Measurements from ENCODE around the gene WDR88.
"Not testable (repeated sequence)": the region's sequence is repeated elsewhere in the genome, so short reads cannot be mapped to it uniquely, and the experiment has no call there.

WDR88 gene

GRCh38 chr19:33174186-33174585 lies 42.3 kb downstream of the WDR88 start:
- no peak for DNase-seq

- no peak for DNase-seq
These were observed 43.4 kb downstream of the WDR88 start for GRCh38 chr19:33175156-33175782.

DNA sequence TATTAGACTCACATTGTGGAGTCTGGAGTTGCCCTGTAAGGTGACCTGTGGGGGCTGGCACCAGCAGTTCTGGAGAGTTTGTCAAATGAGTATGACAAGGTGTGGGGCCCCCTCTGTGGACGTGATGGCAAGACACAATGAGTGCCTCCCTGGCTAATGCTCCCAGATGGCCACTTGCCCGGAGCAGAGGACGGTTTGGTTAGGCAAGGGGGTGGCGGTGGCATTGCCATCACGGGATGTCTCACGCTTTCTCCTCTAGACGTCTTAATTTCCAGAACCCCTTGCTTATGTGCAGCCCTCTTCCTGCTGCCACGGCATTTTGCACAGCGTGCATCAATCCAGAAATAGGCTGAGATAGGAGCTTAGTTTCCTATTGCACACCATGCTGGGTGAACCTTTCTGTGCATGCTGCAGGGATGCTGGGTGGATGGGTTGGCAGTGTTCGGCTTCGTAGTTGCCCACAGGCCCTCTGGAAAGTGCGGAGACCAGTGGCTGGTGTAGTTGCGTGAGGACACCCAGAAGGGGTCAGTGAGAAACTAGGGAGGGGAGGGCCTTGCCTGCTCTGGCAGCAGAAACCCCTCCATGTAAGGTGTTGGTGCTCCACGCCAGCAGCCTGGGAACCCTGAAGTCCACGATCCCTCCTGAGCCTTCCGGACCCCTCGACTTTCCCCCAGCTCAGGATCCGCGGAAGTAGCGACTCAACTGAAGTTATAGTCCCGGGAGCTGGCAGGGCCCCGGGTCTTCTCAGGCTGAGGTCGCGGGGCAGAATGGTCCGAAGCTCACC lies 44.2 kb downstream of the WDR88 start:
- peak; percentile 33 to 40 for DNase-seq

DNA sequence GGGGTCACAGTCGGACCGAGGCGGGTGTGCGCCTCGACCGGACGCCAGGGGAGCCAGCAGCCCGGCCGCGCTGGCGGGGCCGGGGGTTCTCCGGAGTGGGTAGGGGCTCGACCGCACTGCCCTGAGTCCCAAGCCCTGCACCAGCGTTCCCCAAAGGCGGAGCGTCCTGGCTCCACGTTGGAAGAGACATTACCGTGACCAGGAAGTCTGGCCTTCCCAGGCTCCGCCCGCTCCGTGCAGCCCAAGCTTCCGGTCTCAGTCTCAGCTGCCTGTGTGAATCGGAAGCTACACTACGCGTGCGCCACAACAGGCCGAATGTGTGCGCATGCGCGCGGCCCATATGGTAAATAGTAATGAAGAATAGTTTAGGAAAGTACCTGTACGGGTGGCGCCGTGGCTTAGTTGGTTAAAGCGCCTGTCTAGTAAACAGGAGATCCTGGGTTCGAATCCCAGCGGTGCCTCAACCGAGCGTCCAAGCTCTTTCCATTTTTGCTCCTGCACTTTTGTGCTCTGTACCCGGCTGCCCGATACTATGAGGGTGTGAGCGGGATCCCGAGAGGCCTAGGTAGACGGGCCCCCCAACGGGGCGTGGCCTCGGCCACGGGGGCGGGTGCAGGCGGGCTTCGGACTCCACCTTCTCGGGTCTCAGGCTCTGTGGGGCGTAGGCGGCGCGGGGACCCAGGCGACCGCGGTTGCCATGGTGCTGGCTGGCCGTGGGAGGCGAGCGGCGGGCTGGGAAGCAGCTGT lies 44.9 kb downstream of the WDR88 start:
- peak; percentile 96 to 99 for DNase-seq

DNA sequence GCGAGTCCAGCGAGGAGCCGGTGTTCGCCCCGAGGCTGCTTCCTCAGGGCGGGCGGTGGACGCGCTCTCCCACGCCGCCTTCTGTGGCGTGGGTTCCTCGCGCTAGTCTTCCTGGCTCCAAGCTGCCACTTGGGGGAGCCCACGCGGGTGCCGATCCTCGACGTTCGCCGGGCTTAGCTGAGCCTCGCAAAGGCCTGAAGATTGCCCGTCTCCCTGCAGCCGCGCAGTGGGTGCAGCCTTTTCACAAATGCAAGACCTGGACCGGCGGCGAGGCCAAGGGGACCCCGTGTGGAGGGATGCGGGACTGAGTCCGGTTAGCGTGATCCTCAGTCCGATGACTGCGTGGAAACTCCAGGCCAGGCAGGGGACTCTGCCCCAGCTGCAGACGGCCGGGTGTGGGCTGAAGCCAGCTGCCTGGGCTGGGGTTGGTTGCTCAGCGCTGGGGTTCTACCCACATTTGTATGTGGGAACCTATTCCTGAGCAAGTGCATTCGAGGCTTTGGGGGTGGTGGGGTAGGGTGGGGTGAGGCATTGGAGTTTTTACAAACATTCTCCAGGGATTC lies 45.6 kb downstream of the WDR88 start:
- DNase-seq = no peak

GRCh38 chr19:33186431-33187182 lies 54.7 kb downstream of the WDR88 start:
- DNase-seq = no peak

DNA sequence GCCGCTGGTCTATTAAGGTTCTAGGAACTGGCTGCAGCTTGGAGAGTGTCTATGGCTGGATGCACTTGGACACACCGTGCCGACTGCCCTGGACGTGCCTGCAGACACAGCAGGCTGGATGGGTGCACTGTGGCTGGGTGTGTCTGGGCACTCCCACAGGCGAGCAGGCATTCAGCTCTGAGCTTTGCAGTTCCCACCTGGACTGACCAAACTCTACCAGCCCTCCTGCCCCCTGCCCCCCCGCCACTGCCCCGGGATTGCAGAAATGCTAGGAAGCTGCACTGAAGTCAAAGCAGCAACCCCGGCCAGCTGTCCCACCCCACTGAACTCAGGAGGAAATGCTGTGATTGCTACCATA lies 55.2 kb downstream of the WDR88 start:
- no peak for DNase-seq

DNA sequence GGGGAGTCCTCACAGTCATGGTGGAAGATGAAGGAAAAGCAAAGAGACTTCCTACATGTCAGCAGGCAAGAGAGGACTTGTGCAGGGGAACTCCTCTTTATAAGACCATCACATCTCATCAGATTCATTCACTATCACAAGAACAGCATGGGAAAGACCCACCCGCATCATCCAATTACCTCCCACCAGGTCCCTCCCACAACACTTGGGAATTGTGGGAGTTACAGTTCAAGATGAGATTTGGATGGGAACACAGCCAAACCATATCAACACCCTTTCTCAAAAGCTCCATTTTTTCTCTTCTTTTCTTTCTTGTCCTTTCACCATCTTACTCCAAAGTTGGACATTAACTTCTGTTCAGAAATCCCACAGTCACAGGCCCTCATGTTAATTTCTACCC lies 57.5 kb downstream of the WDR88 start:
- DNase-seq = no peak

DNA sequence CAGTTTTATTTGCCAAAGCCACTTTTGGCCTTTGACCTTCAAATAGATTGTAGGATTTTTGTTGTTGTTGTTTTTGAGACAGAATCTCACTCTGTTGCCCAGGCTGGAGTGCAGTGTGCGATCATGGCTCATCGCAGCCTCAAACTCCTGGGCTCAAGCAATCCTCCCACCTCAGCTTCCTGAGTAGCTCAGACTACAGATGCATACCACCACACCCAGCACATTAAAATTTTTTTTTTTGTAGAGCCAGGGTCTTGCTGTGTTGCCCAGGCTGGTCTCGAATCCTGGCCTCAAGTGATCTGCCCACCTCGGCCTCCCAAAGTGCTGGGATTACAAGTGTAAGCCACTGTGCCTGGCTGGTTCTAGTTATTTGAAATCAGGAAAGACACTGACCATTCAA lies 59.2 kb downstream of the WDR88 start:
- DNase-seq = not testable (repeated sequence)

GRCh38 chr19:33191501-33191900 lies 59.6 kb downstream of the WDR88 start:
- DNase-seq = no peak

GRCh38 chr19:33192010-33192409 lies 60.1 kb downstream of the WDR88 start:
- no peak for DNase-seq

DNA sequence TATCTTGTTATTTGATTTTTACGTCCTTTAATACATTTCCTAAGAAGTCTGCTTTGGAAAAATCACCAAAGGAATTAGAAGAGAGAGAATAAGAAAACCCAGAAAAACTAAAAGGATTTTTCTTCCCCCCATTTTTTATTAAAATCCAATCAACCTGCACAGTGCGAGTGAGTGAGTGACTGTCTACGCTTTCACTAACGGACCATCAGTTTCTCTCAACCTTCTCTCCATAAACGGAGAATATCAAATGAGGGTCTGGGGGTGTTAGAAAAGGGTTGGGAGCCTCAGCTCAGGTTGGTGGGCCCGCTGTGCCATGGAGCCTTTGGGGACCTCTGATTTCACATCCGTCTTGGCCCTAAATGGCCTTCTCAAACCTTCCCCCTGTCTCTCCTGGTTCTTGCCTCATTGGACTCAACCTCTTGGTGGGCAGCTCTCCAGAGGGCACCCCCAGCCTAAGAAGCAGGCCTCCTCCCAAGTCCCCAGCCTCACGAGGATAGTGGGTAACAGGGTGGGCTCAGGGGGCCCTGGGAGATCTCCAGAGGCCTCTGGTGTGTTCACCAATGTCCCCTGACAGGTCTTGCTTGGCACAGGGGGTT lies 61.5 kb downstream of the WDR88 start:
- no peak for DNase-seq

DNA sequence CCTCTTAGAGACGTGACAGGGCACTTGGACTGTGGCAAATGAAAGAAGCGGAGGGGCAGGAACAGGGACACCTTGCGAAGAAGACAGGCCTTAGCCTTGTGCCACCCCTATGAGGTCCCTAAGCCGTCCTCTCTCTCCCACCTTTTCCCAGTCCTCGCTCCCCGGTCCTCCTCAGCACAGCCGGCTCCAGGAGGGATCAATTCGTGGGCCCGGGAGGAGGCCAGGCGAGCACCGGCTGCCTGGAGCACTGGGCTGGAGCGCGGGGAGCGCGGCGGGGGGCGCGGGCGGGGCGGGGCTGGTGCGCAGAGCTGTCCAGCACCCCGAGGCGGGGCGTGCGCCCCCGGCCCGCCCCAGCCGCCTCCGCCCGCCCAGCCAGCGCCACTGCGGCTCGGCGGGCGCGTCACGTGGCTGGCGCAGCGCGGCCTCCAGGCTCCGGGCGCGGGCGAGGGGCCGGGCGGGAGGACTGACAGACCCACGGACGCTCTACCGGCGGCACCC lies 62.0 kb downstream of the WDR88 start, which contains the start of gene LRP3:
LRP3 (plus strand) TSS at position 466 of the 498 bp plus-strand sequence. CDS start 456 bp downstream, outside the sequence.
- DNase-seq = peak in 1 of 2 donors; percentile 24

DNA sequence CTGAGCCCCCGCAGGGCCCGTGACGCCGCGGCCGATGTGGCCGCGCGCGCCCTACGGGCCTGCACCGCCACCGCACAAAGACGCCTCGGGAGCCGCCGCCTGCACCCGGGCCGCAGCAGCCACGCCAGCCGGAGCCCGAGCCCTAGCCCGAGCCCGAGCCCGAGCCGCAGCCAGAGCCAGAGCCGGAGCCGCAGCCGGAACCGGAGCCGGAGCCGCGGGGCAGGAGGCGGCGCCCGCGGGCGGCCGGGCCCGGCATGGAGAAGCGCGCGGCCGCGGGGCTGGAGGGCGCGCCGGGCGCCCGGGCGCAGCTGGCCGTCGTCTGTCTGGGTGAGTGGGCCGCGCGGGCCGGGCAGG lies 62.6 kb downstream of the WDR88 start:
- peak in 1 of 2 donors; percentile 18 for DNase-seq

DNA sequence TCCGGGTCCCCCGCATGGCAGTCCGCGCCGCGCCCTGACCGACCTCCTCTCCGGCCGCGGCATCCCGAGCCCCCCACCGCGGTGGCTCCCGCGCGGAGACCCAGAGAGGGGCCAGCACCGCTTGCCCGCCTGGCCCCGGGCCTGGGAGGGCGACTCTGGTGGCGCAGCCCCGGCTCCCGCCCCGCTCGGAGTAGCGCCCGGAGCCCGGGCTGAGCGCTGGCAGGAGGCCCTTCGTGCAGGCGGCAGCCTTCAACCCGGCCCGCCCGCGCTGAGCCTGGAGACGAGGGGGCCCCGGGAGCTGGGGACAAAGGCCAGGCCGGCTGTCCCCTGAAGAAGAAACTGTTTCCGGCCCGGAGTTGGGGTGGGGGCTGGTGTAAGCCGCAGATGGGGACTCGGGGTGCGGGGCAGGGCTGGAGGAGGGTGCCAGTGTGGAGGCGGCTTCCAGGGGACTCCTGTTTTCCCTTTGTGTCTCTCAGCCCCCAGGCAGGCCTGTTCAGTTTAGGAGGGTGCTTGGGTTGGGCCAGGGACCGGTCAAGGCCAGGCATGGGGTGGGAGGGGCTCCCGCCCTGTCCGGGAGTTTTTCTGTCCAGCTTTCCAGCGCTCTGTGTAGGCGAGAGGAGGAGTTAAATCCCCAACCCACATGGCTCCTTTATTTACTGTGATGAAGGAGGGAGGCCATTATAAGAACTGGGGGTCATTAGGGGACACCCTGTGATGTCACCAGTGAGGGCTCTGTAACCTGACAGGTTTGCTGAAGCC lies 63.2 kb downstream of the WDR88 start:
- peak in 1 of 2 donors; percentile 14 for DNase-seq

DNA sequence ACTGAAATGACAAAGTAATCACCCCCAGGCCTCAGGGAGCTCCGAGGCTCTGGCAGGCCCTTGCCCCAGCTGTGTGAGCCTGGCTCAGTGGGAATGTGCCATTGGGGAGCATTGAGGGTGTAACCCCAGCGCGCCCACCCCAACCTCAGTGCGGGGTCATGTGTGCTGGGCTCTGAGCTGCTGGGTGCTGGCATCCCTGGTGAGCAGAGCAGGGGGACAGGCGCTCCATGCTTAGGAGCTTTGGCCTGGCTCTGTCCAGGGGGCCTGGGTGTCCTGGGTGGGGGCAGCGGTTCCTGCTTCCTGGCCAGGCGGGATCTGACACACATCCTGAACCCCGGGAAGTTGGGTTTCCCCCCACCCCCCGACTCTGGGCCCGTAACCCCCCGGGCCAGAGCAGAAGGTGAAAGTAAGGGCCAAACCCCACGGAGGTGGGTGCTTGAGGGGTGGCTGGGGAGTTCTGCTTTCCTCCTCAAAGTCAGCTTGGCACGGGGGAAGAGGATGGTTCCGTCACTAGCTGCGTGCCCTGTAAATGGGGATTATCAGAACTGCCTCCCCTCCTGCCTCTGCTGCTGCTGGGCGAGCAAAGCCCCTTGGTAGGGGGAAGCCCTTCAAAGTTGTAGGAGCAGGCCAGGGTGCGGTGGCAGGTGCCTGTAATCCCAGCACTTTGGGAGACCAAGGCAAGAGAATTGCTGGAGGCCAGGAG lies 63.9 kb downstream of the WDR88 start:
- no peak for DNase-seq

DNA sequence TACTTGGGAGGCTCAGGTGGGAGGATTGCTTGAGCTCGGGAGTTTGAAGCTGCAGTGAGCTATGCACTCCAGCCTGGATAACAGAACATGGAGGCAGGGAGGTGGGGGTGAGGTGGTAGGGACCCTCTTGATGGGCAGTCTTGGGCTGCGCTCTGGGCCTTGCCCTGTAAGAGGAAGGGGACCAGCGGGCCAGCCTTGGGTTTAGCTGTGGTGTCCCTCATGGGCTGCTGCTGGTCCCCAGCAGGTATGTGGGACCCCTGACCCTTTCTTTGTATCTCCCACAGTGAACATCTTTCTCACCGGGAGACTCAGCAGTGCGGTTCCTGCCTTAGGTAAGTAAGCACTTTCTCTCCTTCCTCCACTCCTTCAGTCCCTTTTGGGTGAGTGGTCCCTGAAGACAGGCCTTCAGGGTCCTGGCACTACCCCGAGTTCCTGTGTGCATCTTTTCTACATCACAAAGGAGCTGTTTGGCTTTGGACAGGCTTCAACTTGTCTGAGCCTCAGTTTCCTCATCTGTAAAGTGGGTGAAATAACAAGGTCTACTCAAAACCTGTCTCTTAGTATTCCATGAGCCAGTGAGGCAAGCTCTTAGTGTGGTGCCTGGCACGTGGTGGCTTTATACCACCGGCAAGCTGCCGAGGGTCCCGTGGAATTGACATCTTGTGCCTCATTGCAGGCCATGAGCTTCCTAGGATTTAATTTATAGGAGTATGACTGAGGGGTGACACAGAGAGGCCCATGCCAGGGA lies 64.7 kb downstream of the WDR88 start:
- DNase-seq = no peak

DNA sequence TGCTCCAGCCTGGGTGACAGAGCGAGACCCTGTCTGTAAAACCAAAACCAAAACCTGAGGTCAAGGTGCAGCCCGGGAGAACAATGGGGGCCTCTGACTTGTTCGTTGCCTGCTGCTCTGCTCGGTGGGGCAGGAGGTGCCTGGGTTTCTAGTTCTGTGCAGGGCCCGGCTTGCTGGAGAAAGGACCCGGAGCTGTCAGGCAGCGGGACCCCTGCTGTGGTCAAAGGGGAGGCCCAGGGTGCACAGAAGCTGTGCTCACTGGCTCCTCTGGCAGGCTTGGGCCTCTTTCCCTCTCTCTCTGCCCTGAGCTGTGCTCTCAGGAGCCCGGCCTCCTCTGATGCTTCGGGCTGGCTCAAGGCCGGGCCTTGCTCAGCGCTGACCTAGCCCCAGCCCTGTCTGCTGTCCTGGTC lies 65.7 kb downstream of the WDR88 start:
- DNase-seq = no peak

- DNase-seq = no peak
These were observed 66.3 kb downstream of the WDR88 start for GRCh38 chr19:33198169-33198568.
